AG09309 (cell line): ENCODE data around the gene ATP2B2.

Experiments used
- DNase-seq: peaks from one replicate; pipeline ENCODE4 v3.0.0-alpha.2; 2010; ENCODE audit warnings: low read depth
- H3K4me3 ChIP-seq: 2 replicates; pipeline ENCODE4 v1.5.1; 2011; ENCODE audit warnings: mild to moderate bottlenecking, low read depth, low read length, moderate library complexity; ENCODE audit not compliant: control insufficient read depth
- CTCF ChIP-seq: IDR thresholded peaks from 2 replicates; pipeline ENCODE4 v1.5.1; 2011; ENCODE audit warnings: mild to moderate bottlenecking, low read depth, low read length, inconsistent platforms; ENCODE audit not compliant: insufficient read depth, control insufficient read depth; ENCODE audit errors: missing control alignments

The ATP2B2 gene

GRCh38 chr3:10442151-10442795, 63.1 kb downstream of the ATP2B2 start:
- no peak for TF ChIP-seq CTCF
- no peak overlapping the region for H3K4me3 ChIP-seq
- DNase-seq: peak; percentile 31

DNA sequence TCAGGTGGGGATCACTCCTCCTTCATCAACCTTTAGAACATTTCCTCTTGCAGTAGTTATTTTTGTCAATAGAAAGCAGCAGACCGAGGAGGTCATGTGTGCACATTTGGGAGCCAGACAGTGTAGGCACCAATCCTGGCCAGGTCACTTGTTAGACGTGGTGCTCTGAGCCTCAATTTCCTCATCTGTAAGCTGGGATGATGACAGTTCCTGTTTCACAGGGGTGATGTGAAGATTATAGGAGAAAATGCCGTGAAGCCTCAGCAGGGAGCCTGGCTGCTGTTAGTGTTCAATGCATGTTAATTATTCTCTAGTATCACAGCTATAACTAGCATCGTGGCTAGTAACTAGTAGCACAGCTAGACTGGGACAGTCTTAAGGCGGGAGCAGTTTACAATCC, 64.7 kb downstream of the ATP2B2 start:
- no peak for DNase-seq
- H3K4me3 ChIP-seq: no peak overlapping the region
- no peak for TF ChIP-seq CTCF

GRCh38 chr3:10438902-10439610, 66.3 kb downstream of the ATP2B2 start:
- H3K4me3 ChIP-seq: no peak overlapping the region
- no peak for DNase-seq
- no peak for TF ChIP-seq CTCF

GRCh38 chr3:10437995-10438901, 67.1 kb downstream of the ATP2B2 start:
- H3K4me3 ChIP-seq: no peak overlapping the region
- DNase-seq: peak; percentile 46
- TF ChIP-seq CTCF: no peak

DNA sequence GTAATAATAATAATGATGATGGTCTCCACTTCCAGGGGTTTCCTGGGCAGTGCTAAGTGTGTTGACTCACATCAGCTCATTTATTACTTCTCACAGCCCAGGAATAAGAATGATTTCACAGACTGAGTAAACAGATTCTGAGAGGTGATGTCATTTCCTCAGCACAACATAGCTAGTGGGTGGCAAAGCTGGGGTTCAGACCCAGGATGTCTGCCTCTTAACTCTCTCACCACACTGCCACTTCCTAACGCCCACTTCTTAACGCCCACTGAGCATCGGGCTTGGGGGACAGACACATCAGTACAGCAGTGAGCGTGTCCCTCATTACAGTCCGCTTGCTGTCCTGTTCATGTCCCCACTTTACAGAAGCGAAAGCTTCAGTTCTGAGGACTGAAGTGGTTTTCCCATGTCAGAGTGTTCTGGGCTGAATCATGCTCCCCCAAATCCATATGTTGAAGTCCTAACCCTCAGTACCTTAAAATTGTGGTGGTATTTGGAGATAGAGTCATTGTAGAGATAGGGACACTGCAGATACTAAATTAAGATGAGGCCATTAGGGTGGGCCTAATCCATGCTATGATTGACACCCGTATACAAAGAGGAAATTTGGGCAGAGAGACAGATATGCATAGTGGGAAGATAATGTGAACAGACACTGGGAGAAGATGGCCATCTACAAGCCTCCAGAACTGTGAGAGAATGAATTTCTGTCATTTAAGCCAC, 68.0 kb downstream of the ATP2B2 start:
- DNase-seq: no peak

More for the DNA sequence above, 68.0 kb downstream of the ATP2B2 start:
- no peak overlapping the region for H3K4me3 ChIP-seq
- TF ChIP-seq CTCF: no peak
